HG02571 (cell line): ENCODE measurements around the gene GREB1.
"Not testable (repeated sequence)": the region's sequence is repeated elsewhere in the genome, so short reads cannot be mapped to it uniquely, and the experiment has no call there.

Source experiments
- ATAC-seq: cut with Tn5 transposase; IDR thresholded peaks from one replicate; pipeline ENCODE4 v1.9.1; 2021; ENCODE audit warnings: mild to moderate bottlenecking, moderate library complexity; ENCODE audit not compliant: unreplicated experiment

Gene GREB1

DNA sequence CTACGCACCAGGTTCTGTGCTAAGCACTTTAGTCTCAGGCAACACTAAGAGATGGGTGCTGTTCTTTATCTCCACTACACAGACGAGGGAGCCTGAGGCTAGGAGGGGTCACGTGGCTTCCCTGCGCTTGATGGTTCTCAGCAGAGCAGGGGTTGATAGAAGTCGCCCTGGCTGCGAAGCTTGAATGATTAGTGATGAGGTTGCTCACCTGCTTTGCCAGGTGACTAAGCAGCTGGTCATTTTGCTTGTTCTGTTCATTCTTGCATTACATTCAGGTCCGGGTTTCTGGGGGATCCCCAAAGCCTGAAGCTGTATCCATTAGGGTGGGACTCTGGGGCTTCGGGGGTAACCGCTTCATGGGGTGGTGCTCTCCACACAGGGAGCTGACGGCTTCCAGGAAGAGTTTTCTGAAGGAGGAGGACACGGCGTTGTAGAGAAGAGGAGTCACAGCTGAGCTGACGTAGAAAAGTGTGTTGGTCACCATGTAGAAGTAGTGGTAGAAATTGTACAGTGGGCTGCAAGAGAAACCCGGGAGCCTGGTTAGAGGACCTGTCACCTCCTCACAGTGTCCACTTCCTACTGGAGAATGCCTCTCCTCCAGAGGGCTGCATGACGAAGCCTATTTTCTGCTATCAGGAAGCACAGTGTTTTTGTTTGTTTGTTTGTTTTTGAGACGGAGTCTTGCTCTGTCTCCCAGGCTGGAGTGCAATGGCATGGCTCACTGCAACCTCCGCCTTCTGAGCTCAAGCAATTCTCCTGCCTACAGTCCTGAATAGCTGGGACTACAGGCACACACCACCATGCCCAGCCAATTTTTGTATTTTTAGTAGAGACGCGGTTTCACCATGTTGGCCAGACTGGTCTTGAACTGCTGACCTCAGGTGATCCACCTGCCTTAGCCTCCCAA is 124.6 kb downstream of the GREB1 start:
- no peak for ATAC-seq

DNA sequence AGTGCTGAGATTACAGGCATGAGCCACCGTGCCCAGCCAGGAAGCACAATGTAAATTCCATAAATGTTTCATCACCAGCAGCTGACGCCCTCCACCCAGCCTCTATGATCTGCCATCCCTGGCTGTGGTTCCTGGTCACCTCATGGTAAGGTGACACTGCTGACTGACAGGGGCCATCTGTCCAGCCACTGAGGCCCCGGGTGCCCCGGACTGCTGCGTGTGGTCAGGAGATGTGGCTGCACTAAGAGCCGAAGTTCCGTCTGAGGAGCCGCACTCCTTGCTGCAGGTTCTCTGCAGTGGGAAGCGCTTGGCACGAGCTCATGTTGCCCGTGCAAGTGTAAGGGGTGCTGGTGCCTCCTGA is 125.2 kb downstream of the GREB1 start:
- no peak for ATAC-seq

DNA sequence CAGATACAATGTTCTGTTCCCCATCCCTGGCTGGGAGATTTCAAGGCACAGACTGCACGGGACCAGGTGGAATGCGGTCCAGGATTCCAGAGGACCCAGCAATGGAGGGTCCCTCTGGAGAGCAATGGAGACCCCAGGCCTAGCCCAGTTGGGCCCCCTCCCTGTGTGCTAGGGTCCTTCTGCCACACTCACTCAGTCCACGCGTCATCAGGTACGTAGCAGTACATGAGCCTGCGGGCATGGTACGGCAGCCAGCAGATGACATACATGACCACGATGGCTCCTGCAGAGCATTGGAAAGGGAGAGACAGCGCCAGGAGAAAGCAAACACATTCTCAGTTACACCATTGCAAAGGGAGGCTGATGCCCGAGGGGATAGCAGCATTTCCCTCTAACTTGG is 126.0 kb downstream of the GREB1 start:
- ATAC-seq: no peak

DNA sequence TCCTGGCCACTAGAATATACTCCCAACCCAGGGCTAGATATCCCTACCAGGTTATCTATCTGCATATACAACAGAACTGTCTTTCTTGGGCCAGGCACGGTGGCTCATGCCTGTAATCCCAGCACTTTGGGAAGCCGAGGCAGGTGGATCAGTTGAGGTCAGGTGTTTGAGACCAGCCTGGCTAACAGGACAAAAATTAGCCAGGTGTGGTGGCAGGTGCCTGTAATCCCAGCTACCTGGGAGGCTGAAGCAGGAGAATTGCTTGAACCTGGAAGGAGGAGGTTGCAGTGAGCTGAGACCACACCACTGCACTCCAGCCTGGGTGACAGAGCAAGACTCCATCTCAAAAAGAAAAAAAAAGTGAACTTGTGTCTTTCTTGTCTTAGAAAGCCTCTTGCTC is 126.6 kb downstream of the GREB1 start:
- ATAC-seq: not testable (repeated sequence)

DNA sequence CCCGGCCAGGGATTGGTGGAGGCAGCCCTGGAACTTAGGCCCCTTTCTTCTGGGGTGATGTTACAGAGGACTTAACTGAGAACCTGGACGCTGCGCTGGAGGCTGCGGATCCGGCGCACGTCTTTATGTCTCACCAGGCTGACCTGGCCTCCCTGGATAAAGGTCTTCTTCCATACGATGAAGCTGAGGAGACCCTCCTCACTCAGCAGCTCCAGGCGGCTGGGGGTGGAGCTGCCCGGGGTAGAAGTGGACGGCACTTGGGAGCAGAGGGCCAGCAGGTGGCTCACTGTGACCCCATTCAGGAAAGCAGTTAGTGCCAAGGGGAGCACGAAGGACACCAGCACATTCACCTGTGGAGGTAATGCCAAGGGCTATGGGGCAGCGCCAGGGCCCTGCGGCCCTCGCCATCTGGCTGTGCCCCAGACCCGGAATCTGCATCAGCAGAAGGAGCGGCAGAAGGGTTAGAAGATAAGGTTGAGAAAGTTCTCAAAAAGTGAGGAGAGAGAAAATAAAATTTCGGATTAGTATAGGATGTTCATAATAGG is 128.1 kb downstream of the GREB1 start:
- no peak for ATAC-seq

DNA sequence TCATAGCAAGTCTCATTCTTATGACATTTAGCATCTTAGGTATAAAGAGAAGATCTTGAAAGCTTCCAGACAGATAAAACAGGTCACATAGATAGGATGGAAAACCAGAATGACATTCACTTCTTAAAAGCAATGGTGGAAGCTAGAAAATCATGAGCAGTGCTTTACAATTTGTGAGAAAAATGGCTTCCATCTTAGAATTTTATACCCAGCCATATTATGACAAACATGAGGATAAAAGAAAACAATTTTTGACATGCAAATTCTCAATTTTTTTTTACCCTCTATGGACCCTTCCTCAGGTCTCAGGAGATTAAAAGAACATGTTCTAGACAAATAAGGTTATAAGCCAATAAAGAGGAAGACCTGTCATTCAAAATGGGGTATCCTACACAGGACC is 129.0 kb downstream of the GREB1 start:
- ATAC-seq: no peak

DNA sequence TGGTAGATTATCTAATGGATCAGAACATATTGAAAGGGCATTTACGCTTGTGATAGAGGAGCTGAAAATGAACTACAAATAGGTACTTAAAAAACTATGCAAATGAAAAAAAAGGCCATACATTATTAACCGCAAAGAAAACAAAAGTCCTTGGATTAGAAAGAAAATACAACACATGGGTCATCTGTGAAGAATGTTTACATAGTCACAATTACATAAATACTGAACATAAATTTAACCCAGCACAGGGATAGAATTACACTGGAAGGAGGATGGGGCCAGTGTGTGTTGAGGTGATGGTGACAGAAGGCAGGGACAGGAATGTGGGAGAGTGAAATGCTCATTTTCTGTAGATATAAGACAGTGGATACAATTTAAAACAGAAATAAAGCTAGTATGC is 129.6 kb downstream of the GREB1 start:
- ATAC-seq: no peak

DNA sequence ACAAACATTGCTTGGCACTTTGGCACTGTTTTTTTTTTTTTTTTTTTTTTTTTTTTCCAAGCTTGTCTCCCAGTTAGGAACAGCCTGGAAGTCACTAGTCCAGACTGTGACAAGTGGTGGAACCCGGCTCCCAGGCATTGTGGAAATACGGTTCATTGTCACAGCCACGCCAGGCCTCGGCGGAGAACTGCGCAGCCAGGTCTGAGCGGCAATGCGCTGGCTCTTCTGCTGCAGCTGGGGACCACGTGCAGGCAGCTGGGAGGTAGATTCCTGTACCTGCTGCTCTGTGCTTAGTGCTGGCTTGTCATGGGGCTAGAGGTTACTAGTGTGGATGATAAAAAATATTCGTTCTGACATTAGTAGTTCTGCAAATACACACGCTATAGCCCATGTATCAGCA is 131.2 kb downstream of the GREB1 start:
- ATAC-seq: no peak

DNA sequence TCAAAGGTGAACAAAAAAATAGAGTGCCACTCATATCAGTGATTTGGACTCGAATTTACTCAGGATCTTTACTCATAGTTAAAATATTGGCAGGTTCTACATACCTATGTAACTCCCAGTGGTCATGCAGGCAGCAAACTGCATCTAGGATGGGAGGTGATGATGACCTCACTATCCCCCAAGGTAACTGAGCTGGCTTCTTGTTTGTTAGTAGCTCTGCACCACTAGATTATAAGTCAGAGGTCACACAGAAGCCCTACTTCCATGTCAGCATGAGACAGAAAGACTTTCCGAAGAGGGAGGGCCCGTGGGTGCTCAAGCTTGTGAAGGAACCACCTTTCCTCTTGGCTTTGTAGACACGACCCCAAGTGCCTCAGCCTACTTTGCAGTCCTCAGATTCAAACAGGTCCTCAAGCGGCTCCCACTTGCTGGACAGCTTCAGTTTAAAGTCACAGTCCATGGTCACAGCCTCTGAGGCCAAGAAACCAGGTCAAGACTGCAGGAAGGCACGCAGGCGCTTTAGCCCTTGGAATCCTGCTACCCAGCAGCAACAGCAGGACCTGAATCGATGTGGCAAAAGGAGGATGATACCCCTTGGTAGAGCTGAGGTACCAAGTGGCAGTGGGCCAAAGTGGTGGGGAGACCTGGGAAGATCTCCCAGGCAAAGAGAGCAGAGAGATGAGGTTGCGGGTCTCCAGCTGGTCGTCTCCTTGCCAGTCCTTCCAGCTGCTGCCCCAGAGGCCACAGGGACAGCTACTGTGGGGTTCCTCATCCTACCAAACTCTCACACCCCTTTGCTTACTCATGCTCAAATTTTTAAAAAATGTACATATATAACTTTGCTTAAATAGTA is 131.9 kb downstream of the GREB1 start:
- no peak for ATAC-seq

DNA sequence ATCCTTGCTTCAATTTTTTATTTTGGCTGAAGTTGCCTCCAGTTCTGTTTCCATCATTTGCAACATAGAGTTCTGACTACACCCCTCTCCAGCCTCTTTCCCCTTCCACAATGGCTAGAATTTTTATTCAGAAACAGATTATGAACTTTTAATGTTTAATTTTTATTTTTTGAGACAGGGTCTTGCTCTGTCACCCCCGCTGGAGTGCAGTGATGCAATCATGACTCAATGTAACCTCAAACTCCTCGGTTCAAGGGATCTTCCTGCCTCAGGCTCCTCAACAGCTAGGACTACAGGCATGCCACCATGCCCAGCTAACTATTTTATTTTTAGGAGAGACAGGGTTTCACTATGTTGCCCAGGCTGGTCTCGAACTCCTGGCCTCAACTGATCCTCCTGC is 133.3 kb downstream of the GREB1 start:
- no peak for ATAC-seq

DNA sequence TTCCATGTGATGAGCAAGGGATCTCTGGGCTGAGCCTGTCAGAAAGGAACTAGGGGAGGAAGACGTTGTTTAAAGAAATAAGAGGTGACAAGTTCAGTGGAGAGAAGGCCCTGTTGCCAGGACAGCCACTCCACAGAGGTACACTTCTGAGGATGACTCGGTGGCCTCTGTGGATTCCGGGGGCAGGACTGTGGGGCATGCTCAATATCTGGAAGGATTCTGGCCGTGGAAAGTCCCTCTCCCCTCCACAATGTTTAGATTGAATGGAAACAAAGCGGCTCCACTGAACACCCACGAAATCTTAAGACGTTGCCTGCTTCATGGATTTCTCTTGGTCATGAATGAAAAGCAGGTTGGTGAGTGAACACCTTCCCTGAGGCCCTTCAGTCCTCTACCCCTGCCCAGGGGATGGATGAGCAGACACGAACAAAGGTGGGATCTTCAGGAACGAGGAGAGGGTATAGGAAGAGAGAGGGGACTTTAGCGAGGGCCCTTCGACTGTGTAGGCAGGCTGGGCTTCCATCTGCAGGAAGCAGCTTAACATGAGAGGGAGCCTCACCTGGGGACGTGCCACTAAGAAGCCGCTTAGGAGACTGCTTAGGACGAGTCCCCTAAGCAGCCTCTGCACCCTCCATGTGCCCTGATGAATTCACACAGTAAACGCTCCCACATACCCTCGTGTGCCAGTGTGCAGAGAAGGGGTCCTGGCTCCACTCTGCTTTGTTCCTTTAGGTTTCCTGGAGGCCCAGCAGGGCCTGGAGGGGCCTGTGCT is 134.2 kb downstream of the GREB1 start:
- no peak for ATAC-seq

DNA sequence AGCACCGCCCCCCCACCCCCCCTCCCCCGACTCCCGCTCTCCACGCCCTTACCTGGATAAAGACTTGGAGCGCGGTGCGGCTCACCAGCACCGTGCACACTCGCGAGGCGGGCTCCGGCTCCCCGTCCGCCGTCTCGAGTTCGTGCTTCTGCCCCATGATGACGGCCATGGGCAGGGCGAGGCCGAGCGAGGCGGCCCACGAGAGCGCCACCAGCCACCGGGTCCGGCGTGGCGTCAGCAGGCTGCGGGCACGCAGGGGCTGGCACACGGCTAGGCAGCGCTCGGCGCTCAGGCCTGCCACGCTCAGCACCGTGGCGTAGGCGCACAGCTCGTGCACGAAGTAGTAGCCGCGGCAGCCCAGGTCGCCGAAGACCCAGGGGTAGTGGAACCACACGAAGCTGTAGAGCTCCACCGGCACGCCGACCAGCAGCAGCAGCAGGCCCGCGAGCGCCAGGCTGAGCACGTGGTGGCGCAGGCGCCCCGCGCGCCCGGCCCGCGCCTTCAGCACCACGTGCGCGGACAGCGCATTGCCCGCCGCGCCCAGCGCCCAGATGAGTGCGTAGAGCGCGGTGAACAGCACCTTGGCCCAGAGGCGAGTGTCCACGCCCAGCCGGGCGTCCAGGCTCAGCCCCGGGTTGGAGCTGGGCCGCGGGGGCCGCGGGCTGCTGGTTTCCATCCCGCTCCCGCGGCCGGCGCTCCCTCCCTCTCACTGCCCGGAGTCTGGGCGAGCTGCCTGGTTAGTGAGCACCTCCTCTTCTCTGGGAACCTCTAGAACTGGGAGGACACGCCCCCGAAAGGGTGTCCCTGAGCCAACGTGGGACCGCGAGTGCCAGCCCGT is 135.8 kb downstream of the GREB1 start, which contains the start of gene NTSR2:
TSS of gene NTSR2 (minus strand) at position 742 of the 838 bp plus-strand sequence. CDS start at position 676, 66 bp downstream.
- no peak for ATAC-seq

DNA sequence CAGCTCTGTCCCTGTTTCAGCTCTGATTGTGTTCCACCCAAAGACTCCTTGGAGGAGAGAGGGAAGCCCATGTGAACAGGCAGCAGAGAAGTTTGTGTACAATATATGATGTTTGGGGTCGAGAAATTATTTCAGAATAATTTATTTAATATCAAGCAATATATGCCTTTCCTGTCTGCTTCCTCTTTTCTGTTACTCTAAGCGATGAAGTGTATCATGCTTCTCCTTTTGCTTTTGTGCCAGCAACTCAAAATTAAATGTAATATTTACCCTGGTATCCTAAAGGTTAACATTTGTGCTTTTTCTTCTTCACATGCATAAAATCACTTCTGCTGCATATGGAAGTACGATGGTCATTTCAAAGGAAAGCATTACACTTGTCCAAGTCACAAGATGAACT is 138.6 kb downstream of the GREB1 start:
- no peak for ATAC-seq

DNA sequence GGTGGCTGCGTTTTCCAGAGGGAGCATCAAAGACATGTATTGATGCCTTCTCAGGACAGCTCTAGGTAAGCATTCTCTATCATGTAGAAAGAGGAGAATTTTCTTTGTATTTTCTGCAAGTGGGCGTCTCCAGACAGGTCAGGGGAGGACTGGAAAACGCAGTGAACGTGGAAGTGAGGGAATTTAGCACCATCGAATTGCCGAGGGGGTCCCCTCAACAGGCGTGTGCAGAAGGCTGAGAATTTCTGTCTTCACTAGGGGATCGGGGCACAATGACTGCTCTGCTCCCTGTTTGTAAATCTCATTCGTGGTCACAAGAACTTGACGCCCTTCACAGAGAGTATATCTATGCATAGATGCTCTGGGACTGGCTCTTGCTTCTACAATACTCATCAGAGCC is 141.1 kb downstream of the GREB1 start:
- ATAC-seq: no peak

DNA sequence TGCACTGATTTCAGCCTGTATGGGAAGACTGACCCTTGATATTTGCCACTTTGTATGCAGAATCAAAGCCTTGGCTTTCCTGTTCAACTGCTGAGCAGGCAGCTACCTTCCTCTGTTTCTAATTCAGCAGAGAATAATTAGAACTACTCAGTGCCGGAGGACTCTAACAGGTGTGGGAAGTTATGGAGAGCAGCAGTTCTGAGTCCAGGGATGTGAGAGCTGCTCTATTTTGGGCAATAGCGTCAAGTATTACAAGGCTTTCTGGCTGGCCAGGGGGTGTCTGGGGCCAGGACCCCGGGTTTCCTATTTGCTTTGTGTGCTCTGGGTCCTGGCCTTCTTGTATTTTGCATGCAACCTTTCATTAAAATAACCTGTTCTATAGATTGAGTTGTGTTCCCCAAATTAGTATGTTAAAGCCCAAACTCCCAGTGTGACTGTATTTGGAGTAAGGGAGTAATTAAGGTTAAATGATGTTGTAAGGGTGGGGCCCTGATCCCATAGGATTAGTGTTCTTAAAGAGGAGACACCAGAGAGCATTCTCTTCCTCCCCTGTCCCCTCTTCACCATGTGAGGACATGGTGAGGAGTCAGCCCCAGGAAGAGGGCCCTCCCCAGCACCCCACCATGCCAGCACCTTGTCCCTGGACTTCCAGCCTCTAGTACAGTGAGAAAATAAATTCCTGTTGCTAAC is 141.7 kb downstream of the GREB1 start:
- ATAC-seq: no peak

DNA sequence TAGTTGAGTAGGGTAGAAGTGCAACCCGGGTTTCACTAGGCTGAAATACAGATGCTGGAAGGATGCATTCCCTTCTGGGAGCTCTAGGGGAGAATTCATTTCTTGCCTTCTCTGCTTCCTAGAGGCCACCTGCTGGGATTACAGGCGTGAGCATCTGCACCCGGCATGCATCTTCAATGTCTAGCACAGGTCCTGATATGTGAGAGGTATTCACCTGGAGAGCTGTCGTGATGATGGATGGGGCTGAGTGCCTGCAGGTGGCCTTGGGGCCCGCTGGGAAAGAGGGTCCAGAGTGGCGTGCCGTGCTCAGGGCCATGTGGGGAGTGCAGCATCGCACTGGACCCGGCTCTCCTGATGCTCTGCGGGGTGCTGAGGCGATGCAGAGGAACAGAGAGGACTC is 142.8 kb downstream of the GREB1 start:
- no peak for ATAC-seq

DNA sequence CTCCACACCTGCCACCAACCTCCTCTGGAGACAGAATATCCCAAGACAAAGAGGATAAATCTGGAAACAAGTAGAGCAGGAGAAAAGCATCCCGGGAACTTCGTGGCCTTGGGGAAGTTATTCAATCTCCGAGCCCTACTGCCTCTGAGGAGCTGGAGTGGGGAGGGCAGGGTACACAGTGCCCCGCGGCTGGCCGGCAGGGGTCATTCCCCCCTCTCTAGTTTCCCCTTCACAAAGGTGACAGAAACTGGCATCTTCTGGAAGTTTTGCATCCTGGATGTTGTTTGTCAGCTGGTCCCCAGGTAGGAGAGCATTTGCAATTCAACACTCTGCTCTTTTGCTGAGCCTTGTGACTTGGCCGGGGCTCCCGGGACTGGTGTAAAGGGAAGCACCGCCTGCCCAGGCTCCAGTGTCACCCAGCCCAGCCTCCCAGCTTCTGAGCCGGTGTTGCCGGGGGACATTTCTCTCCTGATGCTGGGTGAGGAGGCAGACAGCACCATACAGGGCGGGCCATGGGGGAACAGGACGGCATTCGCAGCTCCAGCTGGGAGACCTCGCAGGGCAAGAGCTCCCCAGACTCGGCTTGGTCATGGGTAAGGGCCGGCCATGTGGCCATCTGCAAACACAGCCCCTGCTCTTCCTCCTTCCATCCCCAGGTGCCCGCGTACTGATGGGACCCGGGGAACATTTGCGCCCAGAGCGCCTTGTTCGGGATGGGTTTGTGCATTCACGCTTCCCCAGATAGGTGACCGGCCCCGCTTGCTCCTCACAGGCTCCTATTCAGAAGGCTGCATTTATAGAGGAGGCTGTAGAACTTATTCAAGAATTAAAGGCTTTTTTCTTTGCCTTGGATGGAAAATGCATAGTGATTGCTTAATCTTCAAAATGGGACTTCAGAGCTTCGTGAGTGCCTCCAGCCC is 143.6 kb downstream of the GREB1 start:
- no peak for ATAC-seq

DNA sequence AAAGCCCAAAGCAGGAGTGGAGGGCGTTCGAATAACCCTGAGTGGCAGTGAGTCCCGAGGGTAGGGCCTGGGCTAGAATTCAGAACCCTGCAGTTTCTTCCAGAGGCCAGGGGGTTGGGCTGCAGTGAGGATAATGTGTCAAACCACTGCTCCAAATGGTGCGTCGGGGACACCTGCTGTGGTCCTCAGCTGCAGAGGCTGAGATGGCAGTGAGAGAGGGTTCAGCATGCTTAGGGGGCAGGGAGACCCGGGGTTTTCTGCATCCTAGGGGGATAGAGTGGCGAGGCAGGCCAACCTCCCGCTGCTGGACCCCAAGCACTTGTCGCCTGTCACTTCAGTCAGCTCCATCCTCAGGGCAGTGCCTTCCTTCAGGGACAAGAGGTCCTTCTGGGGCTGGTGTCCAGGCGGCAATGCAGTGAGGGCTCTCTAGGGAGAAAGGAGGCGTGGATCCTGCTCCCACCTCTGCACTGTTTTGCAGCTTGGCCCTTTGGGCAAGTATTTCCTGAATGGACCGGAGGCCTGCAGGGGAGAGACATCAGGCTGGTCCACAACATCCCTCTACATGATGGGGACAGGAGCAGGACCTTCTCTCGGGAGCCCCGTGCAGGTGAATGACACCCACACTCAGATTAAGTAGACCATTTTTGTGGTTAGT is 144.6 kb downstream of the GREB1 start:
- no peak for ATAC-seq
